ENCODE measurements around the gene NCF2. TPM values are rescaled to one million over a fixed set of nuclear protein-coding genes. Genes with fewer than 3 reads are reported as not detected.

The NCF2 gene
- total RNA-seq, 2 donors from 2014 or later = 3.1 to 7.0 TPM

- ATAC-seq (peak; percentile 74), DNase-seq (no peak)
- intact Hi-C loops (cut with DNase I, micrococcal nuclease) = no loop called here
These were observed 68.2 kb downstream of the NCF2 start for GRCh38 chr1:183522104-183522503.

GRCh38 chr1:183520379-183520778 is 69.9 kb downstream of the NCF2 start:
- ATAC-seq (no peak), DNase-seq (no peak)
- intact Hi-C loops (cut with DNase I, micrococcal nuclease) = no loop called here

- ATAC-seq = peak; percentile 54
- DNase-seq = no peak
- intact Hi-C loops (cut with DNase I, micrococcal nuclease) = no loop called here
These were observed 72.9 kb downstream of the NCF2 start for GRCh38 chr1:183517401-183517800.

GRCh38 chr1:183516725-183517124 is 73.5 kb downstream of the NCF2 start:
- peak; percentile 89 for ATAC-seq
- intact Hi-C loops (cut with DNase I, micrococcal nuclease) = no loop called here
- no peak for DNase-seq

- intact Hi-C loops (cut with DNase I, micrococcal nuclease) = no loop called here
- DNase-seq (no peak), ATAC-seq (peak; percentile 64)
These were observed 75.1 kb downstream of the NCF2 start for GRCh38 chr1:183515002-183515689.

GRCh38 chr1:183514235-183514634 is 76.0 kb downstream of the NCF2 start:
- DNase-seq = no peak
- intact Hi-C loops (cut with DNase I, micrococcal nuclease) = no loop called here
- no peak for ATAC-seq

GRCh38 chr1:183512450-183512849 is 77.8 kb downstream of the NCF2 start:
- intact Hi-C loops (cut with DNase I, micrococcal nuclease) = no loop called here
- no peak for ATAC-seq

GRCh38 chr1:183508694-183509093 is 81.6 kb downstream of the NCF2 start:
- ATAC-seq = no peak
- intact Hi-C loops (cut with DNase I, micrococcal nuclease) = no loop called here
- no peak for DNase-seq

More at GRCh38 chr1:183512450-183512849, 77.8 kb downstream of the NCF2 start:
- DNase-seq = no peak

- intact Hi-C loops (cut with DNase I, micrococcal nuclease) = no loop called here
- no peak for ATAC-seq
- no peak for DNase-seq
These were observed 83.7 kb downstream of the NCF2 start for GRCh38 chr1:183506561-183506960.

Other genes starting within 250 kb of the NCF2 start
- under 1 TPM; 0.18 to 0.84 TPM for gene NMNAT2, start 172.1 kb downstream of the NCF2 start, total RNA-seq
- gene SMG7, start 118.0 kb downstream of the NCF2 start, total RNA-seq = 10 to 100 TPM; 53.4 to 56.3 TPM
- gene ARPC5, start 45.3 kb upstream of the NCF2 start, total RNA-seq = 100 to 1,000 TPM; 153 to 169 TPM
- under 1 TPM in 1 of 2 donors, not detected in 1; 0.25 TPM for gene APOBEC4, start 62.9 kb upstream of the NCF2 start, total RNA-seq
- 10 to 100 TPM in 1 of 2 donors, 1 to 10 TPM in 1; 7.3 to 12.7 TPM for gene RGL1, start 214.7 kb upstream of the NCF2 start, total RNA-seq

Data from left colon (tissue), 2 donors.